Measurements from ENCODE around the gene BOC.

The BOC gene

GRCh38 chr3:113223475-113224281 is 12.3 kb downstream of the BOC start:
- no peak for DNase-seq

GRCh38 chr3:113225286-113225685 is 13.9 kb downstream of the BOC start:
- no peak for DNase-seq

GRCh38 chr3:113226491-113226890 is 15.1 kb downstream of the BOC start:
- DNase-seq, result no peak

- DNase-seq, result no peak
Observed at GRCh38 chr3:113227146-113227545, 15.8 kb downstream of the BOC start.

GRCh38 chr3:113228498-113229286 is 17.3 kb downstream of the BOC start:
- no peak for DNase-seq

- DNase-seq, result no peak
Observed at GRCh38 chr3:113231391-113231790, 20.0 kb downstream of the BOC start.

- peak; percentile 80 for DNase-seq
Observed at GRCh38 chr3:113231827-113232253, 20.5 kb downstream of the BOC start.

- DNase-seq, result no peak
Observed at GRCh38 chr3:113232342-113232741, 21.0 kb downstream of the BOC start.

- no peak for DNase-seq
Observed at GRCh38 chr3:113233497-113233896, 22.1 kb downstream of the BOC start.

GRCh38 chr3:113234028-113234427 is 22.7 kb downstream of the BOC start:
- no peak for DNase-seq

GRCh38 chr3:113234688-113235260 is 23.4 kb downstream of the BOC start:
- DNase-seq, result no peak

- DNase-seq, result no peak
Observed at GRCh38 chr3:113238503-113238902, 27.1 kb downstream of the BOC start.

GRCh38 chr3:113240841-113241240 is 29.5 kb downstream of the BOC start:
- no peak for DNase-seq

GRCh38 chr3:113241292-113242095 is 30.1 kb downstream of the BOC start:
- DNase-seq, result no peak

- no peak for DNase-seq
Observed at GRCh38 chr3:113242096-113242581, 30.8 kb downstream of the BOC start.

- no peak for DNase-seq
Observed at GRCh38 chr3:113243071-113243470, 31.7 kb downstream of the BOC start.

- DNase-seq, result no peak
Observed at GRCh38 chr3:113243846-113244245, 32.5 kb downstream of the BOC start.

- DNase-seq, result no peak
Observed at GRCh38 chr3:113245761-113246161, 34.4 kb downstream of the BOC start.

GRCh38 chr3:113247068-113247467 is 35.7 kb downstream of the BOC start:
- no peak for DNase-seq

GRCh38 chr3:113247675-113248458 is 36.5 kb downstream of the BOC start:
- no peak for DNase-seq

GRCh38 chr3:113249111-113249510 is 37.8 kb downstream of the BOC start:
- no peak for DNase-seq

GRCh38 chr3:113249601-113250000 is 38.2 kb downstream of the BOC start:
- no peak for DNase-seq
